ENCODE results near the gene DEPP1. TPM values are rescaled to one million over a fixed set of nuclear protein-coding genes. Genes with fewer than 3 reads are reported as not detected.

The DEPP1 gene
- total RNA-seq, 6 experiments from 2014 or later = 5.3 to 94.6 (median 71.5) TPM

DNA sequence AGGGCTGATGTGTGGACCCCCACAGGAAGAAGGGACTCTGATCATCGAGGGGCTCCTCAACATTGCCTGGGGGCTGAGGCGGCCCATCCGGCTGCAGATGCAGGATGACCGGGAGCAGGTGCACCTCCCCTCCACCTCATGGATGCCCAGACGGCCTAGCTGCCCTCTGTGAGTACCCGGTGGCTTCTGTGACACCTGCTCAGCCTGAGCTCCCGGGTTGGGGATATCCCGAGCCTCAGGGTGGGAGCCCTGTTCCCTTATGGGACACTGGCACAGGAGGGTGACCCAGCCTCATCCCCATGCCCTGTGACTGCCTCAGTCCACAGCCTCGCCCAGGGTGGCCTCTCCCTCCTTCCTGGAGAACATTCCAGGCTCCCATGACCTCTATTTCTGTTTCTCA lies 3.9 kb upstream of the DEPP1 start:
- Histone ChIP-seq H3K9me3 (no peaks in the 10 kb centered on the region), H3K4me1 (peaks cover 0 to 54% (median 22%) of the 10 kb centered on the region in 4 donors), H3K27me3 (no peaks in the 10 kb centered on the region), H3K36me3 (peaks cover 0 to 6% (median 0%) of the 10 kb centered on the region in 4 donors), H3K27ac (peak overlapping the region; percentile 90 to 96 (median 93)), H3K4me3 (no peak overlapping the region)
- DNase-seq (no peak), ATAC-seq (no peak)
- no CpG with 5 or more reads among the region's 9 CpGs for WGBS (ENCODE audit: insufficient coverage, low coverage, low lambda C conversion rate, missing lambda C conversion rate)
- TF ChIP-seq POLR2A (IDR thresholded peaks at IDR 0.05) = no peak
- TF ChIP-seq, protein P1, sequence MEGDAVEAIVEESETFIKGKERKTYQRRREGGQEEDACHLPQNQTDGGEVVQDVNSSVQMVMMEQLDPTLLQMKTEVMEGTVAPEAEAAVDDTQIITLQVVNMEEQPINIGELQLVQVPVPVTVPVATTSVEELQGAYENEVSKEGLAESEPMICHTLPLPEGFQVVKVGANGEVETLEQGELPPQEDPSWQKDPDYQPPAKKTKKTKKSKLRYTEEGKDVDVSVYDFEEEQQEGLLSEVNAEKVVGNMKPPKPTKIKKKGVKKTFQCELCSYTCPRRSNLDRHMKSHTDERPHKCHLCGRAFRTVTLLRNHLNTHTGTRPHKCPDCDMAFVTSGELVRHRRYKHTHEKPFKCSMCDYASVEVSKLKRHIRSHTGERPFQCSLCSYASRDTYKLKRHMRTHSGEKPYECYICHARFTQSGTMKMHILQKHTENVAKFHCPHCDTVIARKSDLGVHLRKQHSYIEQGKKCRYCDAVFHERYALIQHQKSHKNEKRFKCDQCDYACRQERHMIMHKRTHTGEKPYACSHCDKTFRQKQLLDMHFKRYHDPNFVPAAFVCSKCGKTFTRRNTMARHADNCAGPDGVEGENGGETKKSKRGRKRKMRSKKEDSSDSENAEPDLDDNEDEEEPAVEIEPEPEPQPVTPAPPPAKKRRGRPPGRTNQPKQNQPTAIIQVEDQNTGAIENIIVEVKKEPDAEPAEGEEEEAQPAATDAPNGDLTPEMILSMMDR (IDR thresholded peaks at IDR 0.05) = no peak
- intact Hi-C loops (cut with DNase I) = no loop called here

DNA sequence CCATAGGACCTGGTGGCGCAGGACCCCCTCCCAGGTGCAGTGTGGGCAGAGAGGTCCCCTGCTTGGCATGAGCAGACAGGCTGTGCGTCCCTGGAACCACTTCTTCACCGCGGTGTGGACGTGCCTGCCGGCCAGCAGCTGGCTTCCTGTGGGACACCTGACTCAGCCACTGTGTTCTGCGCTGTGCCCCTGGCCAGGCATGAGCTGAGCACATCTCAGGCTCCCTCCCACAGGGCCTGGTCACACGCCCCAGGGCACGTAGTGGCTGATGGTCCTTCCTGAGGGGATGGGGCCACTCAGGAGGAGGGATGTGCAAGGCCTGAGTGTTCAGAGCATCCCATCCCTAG lies 3.5 kb upstream of the DEPP1 start:
- peaks cover 0 to 6% (median 0%) of the 10 kb centered on the region in 4 donors for H3K36me3 ChIP-seq
- TF ChIP-seq POLR2A (IDR thresholded peaks at IDR 0.05) = no peak
- TF ChIP-seq, protein P1 (IDR thresholded peaks at IDR 0.05) = no peak
- peaks cover 0 to 54% (median 22%) of the 10 kb centered on the region in 4 donors for H3K4me1 ChIP-seq
- no CpG with 5 or more reads among the region's 9 CpGs for WGBS (ENCODE audit: insufficient coverage, low coverage, low lambda C conversion rate, missing lambda C conversion rate)
- peak in 2 of 3 donors; percentile 52 to 74 for DNase-seq
- intact Hi-C loops (cut with DNase I) = no loop called here
- ATAC-seq = peak in 2 of 4 donors; percentile 1 to 4
- H3K9me3 ChIP-seq = no peaks in the 10 kb centered on the region
- H3K27ac ChIP-seq = peak overlapping the region; percentile 90 to 96 (median 93)
- no peaks in the 10 kb centered on the region for H3K27me3 ChIP-seq
- H3K4me3 ChIP-seq = no peak overlapping the region

GRCh38 chr10:44981172-44982113 lies 2.8 kb upstream of the DEPP1 start:
- DNase-seq = peak in 2 of 3 donors; percentile 14 to 62
- Histone ChIP-seq H3K27ac (peak overlapping the region; percentile 90 to 96 (median 93)), H3K36me3 (peaks cover 0 to 6% (median 2%) of the 10 kb centered on the region in 4 donors)

DNA sequence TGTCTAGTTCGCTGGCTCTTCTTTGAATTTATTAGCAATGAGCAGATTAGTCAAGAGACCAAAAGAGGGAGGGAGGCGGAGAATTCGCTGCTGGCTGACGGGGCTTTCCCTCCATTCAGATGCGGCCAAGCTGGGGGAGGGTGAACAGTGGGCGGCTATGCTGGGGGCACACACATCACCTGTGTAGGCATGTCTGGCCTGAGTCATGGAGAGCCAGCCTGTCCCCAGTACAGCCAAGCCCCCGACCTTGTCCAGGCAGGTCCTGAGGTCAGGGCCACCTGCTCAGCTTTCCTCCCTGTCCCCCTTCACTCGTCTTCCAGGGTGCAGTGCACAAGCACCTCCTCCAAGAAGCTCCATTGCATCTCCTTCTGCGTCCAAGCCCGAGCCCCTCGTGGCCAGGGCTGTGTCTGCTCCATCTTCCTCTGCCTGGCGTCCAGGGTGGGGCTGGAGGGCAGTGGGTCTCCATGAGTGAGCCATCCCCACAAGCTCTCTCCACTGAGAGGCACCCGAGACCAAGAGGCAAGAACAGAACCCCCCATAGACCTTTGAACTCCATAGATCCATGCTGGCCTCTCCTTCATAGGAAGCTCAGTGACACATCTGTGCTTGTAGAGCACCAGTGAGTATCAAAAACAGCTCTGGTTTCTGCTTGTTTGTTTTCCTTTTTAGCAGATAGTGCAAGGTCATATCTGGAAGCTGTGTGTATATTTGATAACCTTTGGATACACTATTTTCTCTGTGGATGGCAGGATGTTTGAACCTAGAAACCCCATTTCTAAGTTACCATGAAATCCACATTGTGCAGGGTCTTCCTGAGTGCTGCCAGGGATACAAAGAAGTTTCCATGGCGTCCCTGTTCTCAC lies 1.9 kb upstream of the DEPP1 start:
- TF ChIP-seq, protein P1 (IDR thresholded peaks at IDR 0.05) = peak in 1 of 4 donors; percentile 37
- no peak for TF ChIP-seq POLR2A (IDR thresholded peaks at IDR 0.05)
- 30% methylated on average over 12 of the region's 14 CpGs for WGBS (ENCODE audit: insufficient coverage, low coverage, low lambda C conversion rate, missing lambda C conversion rate)
- Histone ChIP-seq H3K27me3 (no peaks in the 10 kb centered on the region), H3K36me3 (peaks cover 0 to 6% (median 2%) of the 10 kb centered on the region in 4 donors), H3K27ac (peak overlapping the region; percentile 90 to 96 (median 93)), H3K9me3 (no peaks in the 10 kb centered on the region), H3K4me3 (no peak overlapping the region), H3K4me1 (peaks cover 0 to 67% (median 29%) of the 10 kb centered on the region in 4 donors)
- ATAC-seq (peak; percentile 32 to 62 (median 48)), DNase-seq (peak in 2 of 3 donors; percentile 46 to 73)
- intact Hi-C loops (cut with DNase I) = no loop called here

More at GRCh38 chr10:44981172-44982113, 2.8 kb upstream of the DEPP1 start:
- peak; percentile 29 to 55 (median 34) for ATAC-seq
- Histone ChIP-seq H3K4me1 (peaks cover 0 to 60% (median 24%) of the 10 kb centered on the region in 4 donors), H3K27me3 (no peaks in the 10 kb centered on the region), H3K9me3 (no peaks in the 10 kb centered on the region), H3K4me3 (no peak overlapping the region)
- TF ChIP-seq, protein P1 (IDR thresholded peaks at IDR 0.05) = no peak
- peak; percentile 13 for TF ChIP-seq POLR2A (IDR thresholded peaks at IDR 0.05)
- 36% methylated on average over 10 of the region's 11 CpGs for WGBS (ENCODE audit: insufficient coverage, low coverage, low lambda C conversion rate, missing lambda C conversion rate)
- intact Hi-C loops (cut with DNase I) = no loop called here
